CD14-positive monocyte (primary cell): Measurements from ENCODE around the gene HMGXB3. TPM values are rescaled to one million over a fixed set of nuclear protein-coding genes. Genes with fewer than 3 reads are reported as not detected.

Experiments used
- DNase-seq, 3 donors: peaks; one replicate each; pipeline ENCODE4 v3.0.0-alpha.2; 2011 to 2022
- H2AFZ ChIP-seq: 2 replicates; pipeline ENCODE4 v1.6.0; 2012; ENCODE audit warnings: mild to moderate bottlenecking, low read depth, low read length, inconsistent platforms; ENCODE audit not compliant: insufficient read depth, poor library complexity, severe bottlenecking
- H3K27ac ChIP-seq, 2 donors: 1 replicate in 1 of 2; 2 replicates in 1 of 2; pipeline ENCODE4 v1.5.1; 2012 to 2013; ENCODE audit warnings: low read length in 2 of 2, control low read depth in 1 of 2, inconsistent platforms in 1 of 2, low read depth in 1 of 2, mild to moderate bottlenecking in 1 of 2
- H3K27me3 ChIP-seq, 2 donors: one replicate each; pipeline versions ENCODE4 v1.6.0 to v1.6.1; 2011 to 2013; ENCODE audit warnings: low read length in 2 of 2; ENCODE audit not compliant: control insufficient read depth in 2 of 2, insufficient read depth in 2 of 2
- H3K36me3 ChIP-seq, 2 donors: replicated peaks in 1 of 2; 1 replicate in 1 of 2; 2 replicates in 1 of 2; pipeline versions ENCODE4 v1.5.1 to v1.6.1; 2012 to 2013; ENCODE audit warnings: low read length in 2 of 2, control low read depth in 1 of 2, inconsistent platforms in 1 of 2, mild to moderate bottlenecking in 1 of 2; ENCODE audit not compliant: insufficient read depth in 2 of 2, control insufficient read depth in 1 of 2
- H3K4me1 ChIP-seq, 2 donors: 1 replicate in 1 of 2; 2 replicates in 1 of 2; pipeline versions ENCODE4 v1.5.1 to v1.6.1; 2012 to 2013; ENCODE audit warnings: low read length in 2 of 2, control low read depth in 1 of 2, inconsistent platforms in 1 of 2, mild to moderate bottlenecking in 1 of 2, moderate library complexity in 1 of 2; ENCODE audit not compliant: insufficient read depth in 2 of 2, control insufficient read depth in 1 of 2
- H3K4me2 ChIP-seq: replicated peaks from 2 replicates; pipeline ENCODE3; 2012; ENCODE audit warnings: low read length, moderate library complexity, mild to moderate bottlenecking; ENCODE audit not compliant: poor library complexity, severe bottlenecking; ENCODE audit errors: extremely low read depth
- H3K4me3 ChIP-seq, 3 experiments: fragments of 200-600 bp in 1 of 3; sonication (generic) in 1 of 3; replicated peaks in 1 of 3; 1 replicate in 2 of 3; 2 replicates in 1 of 3; pipeline ENCODE4 v1.5.1; 2011 to 2013; ENCODE audit warnings: low read length in 3 of 3, mild to moderate bottlenecking in 3 of 3, control low read depth in 2 of 3, low read depth in 2 of 3, inconsistent platforms in 1 of 3, moderate library complexity in 1 of 3
- H3K79me2 ChIP-seq: 2 replicates; pipeline ENCODE4 v1.6.0; 2012; ENCODE audit warnings: mild to moderate bottlenecking, control low read depth, inconsistent platforms, low read length, moderate library complexity; ENCODE audit not compliant: insufficient read depth
- H3K9ac ChIP-seq: 2 replicates; pipeline ENCODE4 v1.6.0; 2017; ENCODE audit warnings: low read length, mild to moderate bottlenecking; ENCODE audit not compliant: insufficient read depth, poor library complexity, severe bottlenecking
- H3K9me3 ChIP-seq, 2 donors: replicated peaks in 1 of 2; 1 replicate in 1 of 2; 2 replicates in 1 of 2; pipeline versions ENCODE4 v1.5.1 to v1.6.1; 2012 to 2013; ENCODE audit warnings: low read length in 2 of 2, control low read depth in 1 of 2; ENCODE audit not compliant: control insufficient read depth in 1 of 2, insufficient read depth in 1 of 2
- H4K20me1 ChIP-seq: 2 replicates; pipeline ENCODE4 v1.6.0; 2012; ENCODE audit warnings: mild to moderate bottlenecking, low read length, control low read depth, moderate library complexity; ENCODE audit not compliant: insufficient read depth
- H3K27ac Mint-ChIP-seq, 7 donors: one replicate each; pipeline ENCODE4 v1.8.0; 2020; ENCODE audit warnings: mild to moderate bottlenecking in 7 of 7, mixed read lengths in 7 of 7, moderate library complexity in 6 of 7, inconsistent platforms in 2 of 7
- H3K27me3 Mint-ChIP-seq, 3 donors: one replicate each; pipeline ENCODE4 v1.8.0; 2021 to 2022; ENCODE audit warnings: low read depth in 3 of 3, mild to moderate bottlenecking in 3 of 3, mixed read lengths in 3 of 3, moderate library complexity in 3 of 3, inconsistent platforms in 1 of 3
- H3K36me3 Mint-ChIP-seq, 2 donors: one replicate each; pipeline ENCODE4 v1.8.0; 2020; ENCODE audit warnings: mixed read lengths in 2 of 2, inconsistent platforms in 1 of 2, mild to moderate bottlenecking in 1 of 2
- H3K4me1 Mint-ChIP-seq: one replicate; pipeline ENCODE4 v1.8.0; 2020; ENCODE audit warnings: mild to moderate bottlenecking, mixed read lengths
- H3K4me3 Mint-ChIP-seq, 2 donors: one replicate each; pipeline ENCODE4 v1.8.0; 2020; ENCODE audit warnings: mild to moderate bottlenecking in 2 of 2, mixed read lengths in 2 of 2, moderate library complexity in 1 of 2
- H3K9me3 Mint-ChIP-seq, 7 donors: one replicate each; pipeline ENCODE4 v1.8.0; 2020 to 2022; ENCODE audit warnings: mixed read lengths in 7 of 7, mild to moderate bottlenecking in 6 of 7, moderate library complexity in 6 of 7, inconsistent platforms in 2 of 7
- WGBS: methylation state at CpG from one replicate; pipeline ENCODE4 v1.1.5; 2013; ENCODE audit warnings: missing lambda C conversion rate; ENCODE audit not compliant: insufficient coverage; 5-methylcytosine and 5-hydroxymethylcytosine counted together
- intact Hi-C, 2 donors: fragments of 100-400 bp; cut with micrococcal nuclease; formaldehyde crosslinking; loops; one replicate each; pipeline versions ENCODE4 v1.15.0 to v1.15.1; 2023
- polyA plus RNA-seq, 3 donors: library from polyadenylated mRNA; depleted of rRNA in 1 of 3; unstranded in 2 of 3; stranded (reverse) in 1 of 3; fragments of 300-500 nt in 2 of 3; fragments of >200 nt in 1 of 3; fragmentation: Illumina TruSeq in 2 of 3; gene quantifications; 1 replicate in 2 of 3; 2 replicates in 1 of 3; pipeline ENCODE4 v1.2.3, GENCODE V29; 2012 to 2021
- TF ChIP-seq, protein P1 (sequence below): fragments of 200-600 bp; IDR thresholded peaks from one replicate; pipeline ENCODE4 v1.8.0; 2022; ENCODE audit warnings: antibody characterized with exemption, mild to moderate bottlenecking

HMGXB3 gene
- polyA plus RNA-seq, 3 donors = 3.1 to 22.9 (median 6.2) TPM

DNA sequence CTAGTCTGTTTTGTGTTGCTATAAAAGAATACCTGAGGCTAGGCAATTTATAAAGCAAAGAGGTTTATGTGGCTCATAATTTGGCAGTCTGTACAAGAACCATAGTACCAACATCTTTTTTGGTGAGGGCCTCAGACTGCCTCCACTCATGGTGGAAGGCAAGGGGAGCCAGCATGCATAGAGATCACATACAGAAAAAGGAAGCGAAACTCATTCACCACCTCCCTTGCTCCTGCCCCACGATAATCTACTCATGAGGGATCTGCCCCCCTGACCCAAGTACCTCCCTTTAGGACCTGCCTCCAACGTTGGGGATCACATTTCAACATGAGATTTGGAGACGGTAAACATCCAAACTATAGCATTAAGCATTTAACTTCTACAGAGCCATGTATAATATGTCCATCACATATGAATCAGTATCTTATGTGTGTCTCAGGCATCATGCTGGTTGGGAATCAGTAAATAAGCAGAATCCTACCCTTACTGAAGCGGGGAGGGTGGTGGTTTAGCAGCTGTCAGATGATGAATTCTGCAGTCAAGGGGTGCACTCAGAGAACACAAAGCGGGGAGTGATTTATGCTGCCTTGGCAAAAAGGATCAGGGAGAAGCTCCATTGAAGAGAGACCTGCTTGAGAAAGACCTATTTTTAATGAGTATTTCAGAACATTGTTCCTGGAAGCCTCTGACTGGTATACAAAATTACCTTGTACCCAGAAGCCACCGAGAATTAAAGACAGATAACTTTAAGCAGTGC, 34.8 kb downstream of the HMGXB3 start:
- Mint-ChIP-seq H3K36me3 (peaks cover 89 to 96% of the 10 kb centered on the region in 2 donors), H3K27me3 (no peaks in the 10 kb centered on the region), H3K9me3 (no peaks in the 10 kb centered on the region), H3K4me3 (no peak overlapping the region), H3K4me1 (peaks cover 3% of the 10 kb centered on the region), H3K27ac (peak overlapping the region in 2 of 7 donors; percentile 57 to 60)
- Histone ChIP-seq H3K9me3 (no peaks in the 10 kb centered on the region), H4K20me1 (no peaks in the 10 kb centered on the region), H3K36me3 (peaks cover 94 to 98% of the 10 kb centered on the region in 2 donors), H3K4me2 (no peak overlapping the region), H3K27ac (no peak overlapping the region), H3K79me2 (no peaks in the 10 kb centered on the region), H3K27me3 (no peaks in the 10 kb centered on the region), H3K9ac (no peak overlapping the region), H2AFZ (no peak overlapping the region), H3K4me1 (no peaks in the 10 kb centered on the region), H3K4me3 (no peak overlapping the region)
- TF ChIP-seq, protein P1, sequence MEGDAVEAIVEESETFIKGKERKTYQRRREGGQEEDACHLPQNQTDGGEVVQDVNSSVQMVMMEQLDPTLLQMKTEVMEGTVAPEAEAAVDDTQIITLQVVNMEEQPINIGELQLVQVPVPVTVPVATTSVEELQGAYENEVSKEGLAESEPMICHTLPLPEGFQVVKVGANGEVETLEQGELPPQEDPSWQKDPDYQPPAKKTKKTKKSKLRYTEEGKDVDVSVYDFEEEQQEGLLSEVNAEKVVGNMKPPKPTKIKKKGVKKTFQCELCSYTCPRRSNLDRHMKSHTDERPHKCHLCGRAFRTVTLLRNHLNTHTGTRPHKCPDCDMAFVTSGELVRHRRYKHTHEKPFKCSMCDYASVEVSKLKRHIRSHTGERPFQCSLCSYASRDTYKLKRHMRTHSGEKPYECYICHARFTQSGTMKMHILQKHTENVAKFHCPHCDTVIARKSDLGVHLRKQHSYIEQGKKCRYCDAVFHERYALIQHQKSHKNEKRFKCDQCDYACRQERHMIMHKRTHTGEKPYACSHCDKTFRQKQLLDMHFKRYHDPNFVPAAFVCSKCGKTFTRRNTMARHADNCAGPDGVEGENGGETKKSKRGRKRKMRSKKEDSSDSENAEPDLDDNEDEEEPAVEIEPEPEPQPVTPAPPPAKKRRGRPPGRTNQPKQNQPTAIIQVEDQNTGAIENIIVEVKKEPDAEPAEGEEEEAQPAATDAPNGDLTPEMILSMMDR = no peak
- intact Hi-C loops = no loop called here
- WGBS = 50% methylated on average over 4 of the region's 7 CpGs
- DNase-seq = peak; percentile 12 to 50 (median 30)

- Mint-ChIP-seq H3K27me3 (no peaks in the 10 kb centered on the region), H3K4me3 (no peak overlapping the region), H3K36me3 (peaks cover 91 to 96% of the 10 kb centered on the region in 2 donors), H3K4me1 (peaks cover 3% of the 10 kb centered on the region), H3K9me3 (no peaks in the 10 kb centered on the region), H3K27ac (peak overlapping the region in 1 of 7 donors; percentile 27)
- TF ChIP-seq, protein P1 = no peak
- Histone ChIP-seq H3K27me3 (no peaks in the 10 kb centered on the region), H3K9ac (no peak overlapping the region), H3K27ac (no peak overlapping the region), H3K79me2 (no peaks in the 10 kb centered on the region), H3K36me3 (peaks cover 94 to 98% of the 10 kb centered on the region in 2 donors), H3K4me3 (no peak overlapping the region), H2AFZ (no peak overlapping the region), H3K4me1 (no peaks in the 10 kb centered on the region), H3K4me2 (no peak overlapping the region), H3K9me3 (no peaks in the 10 kb centered on the region), H4K20me1 (no peaks in the 10 kb centered on the region)
- intact Hi-C loops = no loop called here
- WGBS = 97% methylated on average over 9 of the region's 9 CpGs
- DNase-seq = no peak
Observed at GRCh38 chr5:150036513-150036912, 36.0 kb downstream of the HMGXB3 start.
